CD4-positive, alpha-beta T cell treated with Interleukin-15 for 1 hour (primary cell): Measurements from ENCODE around the gene EIF5A.

Source experiments
- DNase-seq: peaks from one replicate; pipeline ENCODE4 v3.0.0-alpha.2; 2020

The EIF5A gene

DNA sequence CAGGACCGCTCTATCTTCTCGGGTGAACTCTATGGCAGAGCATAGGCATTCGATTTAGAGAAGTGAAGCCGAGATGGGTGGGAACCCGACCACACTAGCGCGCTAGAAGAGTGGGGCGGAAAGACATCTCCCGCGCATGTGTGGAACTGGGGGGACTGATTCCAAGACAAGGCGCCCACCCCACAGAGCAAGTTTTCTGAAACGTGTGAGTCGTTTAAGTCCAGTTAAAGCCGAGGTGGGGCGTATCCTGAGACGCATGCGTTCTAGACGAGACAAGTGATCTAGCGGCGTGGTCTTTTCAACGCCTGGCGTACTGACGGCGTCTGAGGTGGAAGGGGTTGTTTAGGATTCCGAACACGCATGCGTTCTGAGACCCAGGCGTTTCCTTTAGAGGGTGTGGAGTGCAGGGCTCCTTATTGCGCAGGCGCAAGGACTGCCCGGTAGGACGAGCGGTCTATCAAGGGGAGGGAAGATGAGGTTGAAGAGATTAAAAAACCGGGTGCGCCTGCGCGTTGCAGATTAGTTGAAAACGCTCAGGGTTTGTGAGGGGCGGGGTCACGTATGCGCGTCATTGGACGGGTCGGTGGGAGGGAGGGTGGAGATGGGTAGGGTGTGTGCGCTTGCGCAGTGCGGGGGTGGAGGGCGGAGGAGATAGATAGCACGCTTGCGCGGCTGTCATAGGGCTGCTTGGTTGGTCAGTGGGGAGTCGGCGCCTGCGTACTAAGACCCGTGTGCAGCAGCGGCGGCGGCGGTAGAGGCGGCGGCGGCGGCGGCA is at the start of gene EIF5A:
Gene EIF5A, plus strand, starts transcription at position 718 of the 775 bp plus-strand sequence. CDS start 2,008 bp downstream, outside the sequence.
- DNase-seq, result peak; percentile 100

DNA sequence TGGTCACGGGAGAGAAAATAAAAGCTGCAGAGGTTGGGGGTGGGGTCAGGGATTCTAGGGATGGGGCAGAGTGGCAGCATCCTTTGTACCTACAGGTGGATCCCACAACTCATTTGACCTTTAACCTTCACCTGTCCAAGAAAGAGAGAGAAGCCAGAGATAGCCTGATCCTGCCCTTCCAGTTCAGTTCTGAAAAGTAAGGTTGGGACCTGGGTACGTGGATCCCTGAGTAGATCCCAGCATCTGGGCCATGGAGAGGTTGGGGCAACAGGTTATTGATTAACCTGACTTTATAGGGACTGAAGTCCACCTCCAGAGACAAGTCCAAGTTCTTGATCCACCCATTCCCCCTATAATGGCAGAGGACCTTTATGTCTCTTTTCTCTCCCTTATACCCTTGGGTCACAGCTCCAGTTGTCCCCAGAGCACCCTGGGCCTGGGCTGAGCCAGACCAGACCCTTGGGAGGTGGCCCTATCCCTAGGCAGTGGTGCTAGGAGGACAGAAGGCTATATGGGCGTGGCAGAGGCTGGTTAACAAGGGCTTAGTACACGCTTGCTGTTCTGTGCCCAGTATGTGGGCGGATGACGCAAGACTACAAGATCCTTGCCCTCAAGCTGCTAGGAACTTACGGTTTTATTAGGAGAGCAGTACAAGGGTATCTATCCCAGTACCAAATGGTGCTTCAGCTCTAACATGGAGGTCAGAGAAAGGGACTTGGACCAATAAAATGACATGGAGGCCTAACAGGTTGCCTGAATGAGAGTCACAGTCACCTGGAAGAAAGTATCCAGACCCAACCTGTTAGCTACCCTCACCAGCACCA is 48.5 kb upstream of the EIF5A start:
- peak; percentile 15 for DNase-seq

GRCh38 chr17:7259555-7259889 is 47.9 kb upstream of the EIF5A start:
- DNase-seq, result peak; percentile 2

DNA sequence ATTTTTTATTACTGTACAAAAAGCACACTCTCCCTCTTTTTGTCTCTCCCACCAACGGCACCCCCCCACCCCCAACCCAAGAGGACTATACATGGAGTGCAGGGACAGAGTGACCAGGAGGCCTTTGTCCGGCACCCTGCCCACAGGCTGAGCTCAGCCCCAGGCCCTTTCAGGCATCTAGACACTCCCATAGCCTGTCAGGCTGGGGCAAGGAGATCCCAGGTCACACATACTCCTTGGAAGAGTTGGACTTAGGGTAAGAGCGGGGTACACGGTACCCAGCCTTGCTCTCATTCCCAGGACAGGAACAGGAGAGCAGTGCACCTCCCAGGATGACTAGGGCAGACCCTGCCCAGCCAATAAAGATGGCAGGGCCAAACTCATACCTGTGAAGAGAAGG is 47.3 kb upstream of the EIF5A start:
- DNase-seq, result peak; percentile 10

DNA sequence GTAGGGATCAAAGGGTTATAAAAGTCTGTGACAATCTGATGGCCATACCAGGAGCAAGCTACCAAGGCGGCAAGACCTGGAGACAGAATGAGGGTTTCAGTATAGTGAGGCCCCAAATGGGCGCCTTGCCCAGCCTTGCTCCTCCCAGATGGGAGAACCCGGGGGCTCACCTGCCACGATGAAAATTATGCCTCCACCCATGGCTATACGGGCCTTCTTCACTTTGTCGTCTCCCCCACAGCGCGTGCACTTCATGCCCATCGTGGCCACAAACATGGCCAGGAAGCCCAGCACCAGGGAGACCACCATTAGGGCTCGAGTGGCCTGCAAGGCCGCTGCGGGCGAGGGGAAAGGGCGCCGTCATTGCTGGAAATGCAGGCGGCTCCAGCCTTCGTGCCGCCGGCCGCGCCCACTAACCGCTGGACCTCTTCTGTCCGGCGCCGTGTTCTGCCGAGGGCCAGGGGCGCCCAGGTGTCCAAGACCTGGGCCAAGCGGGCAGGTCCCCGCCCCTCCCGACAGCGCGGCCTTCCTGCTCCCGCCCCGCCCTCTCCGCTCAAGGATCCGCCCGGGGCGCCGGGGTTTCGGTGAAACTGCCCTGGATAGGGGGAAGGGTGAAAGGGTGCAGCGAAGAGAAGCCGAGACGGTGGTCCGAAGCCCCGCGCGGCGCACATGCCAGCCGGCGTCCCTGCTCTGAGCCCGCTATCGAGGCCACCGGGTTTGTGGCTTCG is 46.6 kb upstream of the EIF5A start:
- DNase-seq, result peak; percentile 15

DNA sequence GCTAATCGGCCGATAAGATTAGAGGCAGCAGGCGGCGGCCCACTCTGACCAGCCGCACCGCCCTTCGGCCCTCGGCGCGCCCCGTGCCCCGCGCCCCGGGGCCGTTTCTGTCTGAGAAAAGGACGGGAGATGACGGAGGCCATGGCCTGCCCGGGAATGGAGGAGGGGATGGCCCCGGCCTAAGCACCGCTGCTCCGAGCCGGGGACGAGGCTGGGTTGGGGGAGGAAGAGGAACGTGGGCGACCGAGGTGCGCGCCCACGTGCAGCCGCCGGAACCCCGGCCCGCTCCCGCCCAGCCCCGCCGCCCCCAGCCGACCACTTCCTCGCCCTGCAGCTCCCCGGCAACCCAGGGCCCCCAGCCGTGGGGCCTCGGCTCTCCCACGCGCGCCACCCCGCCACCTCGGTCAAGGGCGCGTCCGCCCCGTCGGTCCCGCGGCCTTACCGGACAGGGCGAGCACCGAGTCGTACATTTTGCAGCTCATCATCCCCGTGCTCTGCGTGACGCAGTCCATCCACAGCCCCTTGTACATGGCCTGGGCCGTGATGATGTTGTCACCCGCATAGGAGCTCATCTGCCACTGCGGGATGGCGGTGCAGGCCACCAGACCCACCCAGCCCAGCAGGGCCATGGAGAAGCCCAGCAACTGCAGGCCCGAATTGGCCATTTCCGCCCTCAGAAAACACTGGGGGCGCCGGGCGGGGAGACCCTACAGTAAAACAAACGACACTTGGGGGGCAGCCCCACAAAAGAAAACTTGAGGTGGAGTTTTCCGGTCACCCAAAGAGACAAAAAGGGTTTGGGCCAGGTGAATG is 45.8 kb upstream of the EIF5A start:
- DNase-seq, result peak; percentile 26

DNA sequence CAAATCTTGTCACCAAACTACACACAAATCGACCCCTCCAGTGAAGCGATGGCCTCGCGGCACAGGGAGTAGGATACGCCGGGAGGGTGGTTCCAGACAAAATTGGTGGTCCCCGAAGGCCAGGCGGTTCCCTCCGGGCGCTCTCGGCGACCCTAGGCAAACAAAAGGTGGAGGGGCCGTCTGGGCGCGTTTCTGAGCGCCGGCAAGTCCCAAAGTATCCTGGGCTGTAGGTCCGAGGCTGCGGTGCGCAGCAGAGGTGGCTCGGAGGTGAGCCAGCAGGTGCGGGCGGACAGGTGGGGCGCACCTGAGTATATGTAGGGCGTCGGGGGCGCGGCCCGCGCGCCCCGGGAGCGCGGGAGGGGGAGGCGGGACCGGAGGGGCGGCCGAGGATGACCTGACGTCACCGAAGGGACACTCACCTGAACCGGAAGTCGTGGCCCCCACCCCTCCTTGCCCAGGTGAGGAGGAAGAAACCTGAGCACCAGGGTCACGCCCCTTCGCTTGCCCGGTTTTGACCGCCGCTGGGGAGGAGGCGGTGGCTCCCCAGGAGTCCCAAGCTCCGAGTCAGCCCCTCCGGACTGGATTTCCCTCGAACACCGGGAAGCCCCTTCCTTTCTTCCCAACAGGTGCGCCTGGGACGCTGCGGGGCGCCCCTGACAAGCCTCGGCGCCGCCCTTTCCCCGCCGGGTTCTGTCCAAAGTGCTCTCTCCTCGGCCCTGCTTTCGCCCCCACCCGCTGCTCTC is 45.1 kb upstream of the EIF5A start, which contains the start of gene CLDN7:
Gene CLDN7, minus strand, starts transcription at position 287 of the 743 bp plus-strand sequence. CDS start 435 bp downstream, outside the sequence.
- no peak for DNase-seq

DNA sequence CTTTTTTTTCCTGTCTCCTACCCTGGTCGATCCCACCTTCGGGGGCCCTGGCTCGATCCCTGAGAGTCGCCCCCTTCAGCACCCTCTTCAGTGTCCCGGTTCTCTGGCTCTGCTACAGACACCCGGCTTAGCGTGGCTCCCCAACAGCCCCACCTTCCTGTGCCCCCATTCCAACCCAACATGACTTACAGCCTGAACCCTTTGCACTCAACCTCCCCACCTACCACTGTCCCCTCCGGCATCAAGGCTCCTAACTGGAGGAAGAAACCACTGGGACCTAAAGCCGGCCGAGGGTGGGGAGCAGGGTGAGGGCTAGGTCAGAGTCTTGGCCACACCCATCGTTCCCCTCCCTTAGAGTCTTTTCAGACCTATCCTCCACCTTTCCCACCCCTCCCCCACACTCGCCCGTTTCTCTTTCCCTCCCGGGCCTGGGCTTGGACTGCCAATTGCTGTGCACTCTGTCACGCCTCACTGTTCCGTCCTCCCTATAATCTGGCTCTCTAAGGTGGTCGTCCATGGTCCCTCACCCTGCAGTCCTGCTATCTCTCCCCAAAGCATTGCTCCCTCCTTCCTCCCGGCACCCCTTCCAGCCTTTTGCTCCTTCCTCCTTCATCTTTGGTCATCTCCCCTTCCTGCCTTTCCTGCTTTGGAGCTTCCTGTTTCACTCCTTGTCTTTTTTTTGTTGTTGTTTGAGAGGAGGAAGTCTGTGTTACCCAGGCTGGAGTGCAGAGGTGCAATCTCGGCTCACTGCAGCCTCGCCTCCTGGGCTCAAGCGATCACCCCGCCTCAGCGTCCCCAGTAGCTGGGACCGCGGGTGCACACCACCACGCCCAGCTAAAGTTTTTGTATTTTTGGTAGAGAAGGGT is 44.3 kb upstream of the EIF5A start:
- peak; percentile 17 for DNase-seq

GRCh38 chr17:7263801-7264078 is 43.7 kb upstream of the EIF5A start:
- no peak for DNase-seq

GRCh38 chr17:7266784-7267183 is 40.6 kb upstream of the EIF5A start:
- DNase-seq, result no peak

- DNase-seq, result no peak
Observed at GRCh38 chr17:7279448-7279847, 28.0 kb upstream of the EIF5A start.

DNA sequence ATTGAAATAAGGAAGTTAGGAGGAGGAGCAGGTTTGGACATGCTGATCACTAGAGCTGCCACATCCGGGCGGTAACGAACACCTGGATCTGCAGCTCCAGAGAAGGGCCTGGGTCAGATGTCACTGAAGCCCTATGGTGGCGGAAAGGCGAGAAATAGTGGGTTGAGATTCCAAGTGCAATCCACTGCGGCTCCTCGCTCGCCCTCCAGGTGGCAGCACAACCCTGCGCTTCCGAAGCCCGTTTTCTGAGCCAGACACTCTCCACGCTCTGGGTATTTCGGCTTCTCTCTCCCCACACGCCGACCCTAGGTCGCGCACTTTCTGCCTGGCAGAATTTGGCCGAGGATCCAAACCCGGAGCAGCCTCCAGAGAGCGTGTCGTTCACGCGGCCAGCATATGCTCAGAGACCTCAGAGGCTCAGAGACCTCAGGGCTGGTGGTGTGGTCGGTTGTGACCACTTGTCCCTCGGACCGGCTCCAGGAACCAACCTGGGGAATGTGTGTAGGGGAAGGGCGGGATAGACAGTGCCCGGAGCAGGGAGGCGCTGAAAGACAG is 26.8 kb upstream of the EIF5A start:
- peak; percentile 82 for DNase-seq

GRCh38 chr17:7281074-7281952 is 26.1 kb upstream of the EIF5A start, which contains the start of gene SLC2A4:
Gene SLC2A4 (plus strand): TSS chr17:7281718. CDS start chr17:7281935, 217 bp downstream.
- peak; percentile 90 for DNase-seq

- no peak for DNase-seq
Observed at GRCh38 chr17:7281953-7282751, 25.3 kb upstream of the EIF5A start.

- no peak for DNase-seq
Observed at GRCh38 chr17:7282752-7283321, 24.6 kb upstream of the EIF5A start.

GRCh38 chr17:7283471-7284216 is 23.8 kb upstream of the EIF5A start:
- no peak for DNase-seq

DNA sequence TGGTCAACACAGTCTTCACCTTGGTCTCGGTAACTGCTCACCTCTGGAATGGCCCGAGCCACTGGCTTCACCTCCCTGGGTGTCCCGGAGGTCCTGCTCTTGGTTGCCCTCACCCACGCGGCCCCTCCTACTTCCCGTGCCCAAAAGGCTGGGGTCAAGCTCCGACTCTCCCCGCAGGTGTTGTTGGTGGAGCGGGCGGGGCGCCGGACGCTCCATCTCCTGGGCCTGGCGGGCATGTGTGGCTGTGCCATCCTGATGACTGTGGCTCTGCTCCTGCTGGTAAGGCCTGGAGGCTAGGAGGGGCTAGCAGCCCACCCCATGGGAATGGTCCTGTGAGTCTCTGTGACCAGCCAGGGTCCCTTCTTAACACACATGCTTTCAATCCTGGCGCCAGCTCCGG is 22.5 kb upstream of the EIF5A start:
- no peak for DNase-seq
